ENCODE results near the gene DYNLT1.
"Not testable (repeated sequence)": the region's sequence is repeated elsewhere in the genome, so short reads cannot be mapped to it uniquely, and the experiment has no call there.

The DYNLT1 gene

DNA sequence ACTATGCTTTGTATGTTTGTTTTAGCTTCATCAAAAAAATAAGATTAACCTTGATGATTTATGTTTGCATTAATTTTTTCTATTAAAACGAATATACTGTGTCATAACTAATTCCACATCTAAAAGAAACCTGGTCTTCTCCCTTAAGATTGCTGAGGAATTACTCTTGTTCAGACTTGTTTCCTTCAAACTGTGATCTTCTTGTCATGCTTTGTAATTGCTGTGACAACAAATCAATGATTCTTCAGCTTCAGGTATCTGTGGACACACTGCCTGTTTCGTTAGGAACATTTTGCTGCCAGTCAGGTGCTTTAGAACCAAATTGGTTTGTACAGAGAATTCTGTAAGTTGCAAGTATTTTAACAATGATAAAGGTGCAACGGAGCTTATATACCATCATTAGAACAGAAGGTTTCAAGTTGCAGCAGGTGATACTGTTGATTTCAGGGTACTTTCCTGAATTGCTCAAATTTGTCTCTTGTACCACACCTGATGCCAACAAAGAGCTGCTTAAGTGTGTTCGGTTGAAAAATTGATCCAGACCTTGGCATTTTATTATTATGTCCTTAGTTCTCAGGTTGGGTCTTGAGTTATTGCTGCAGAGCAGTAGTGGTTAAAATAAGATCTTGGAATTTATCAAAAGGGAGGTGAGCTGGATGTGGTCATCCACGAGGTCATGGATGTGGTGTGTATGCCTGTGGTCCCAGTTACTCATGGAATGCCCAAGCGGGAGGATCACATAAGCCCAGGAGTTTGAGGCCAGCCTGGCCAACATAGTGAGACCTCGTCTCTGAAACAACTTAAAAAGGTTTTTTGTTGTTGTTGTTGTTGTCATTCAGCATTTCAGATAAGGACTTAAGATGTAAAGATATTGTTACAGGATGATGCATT lies 24.8 kb upstream of the DYNLT1 start:
- Histone ChIP-seq H3K4me1 (ENCODE audit: insufficient read depth, low read length) (no peaks in the 10 kb centered on the region), H3K9ac (ENCODE audit: low read depth, low read length) (no peak overlapping the region), H3K9me3 (ENCODE audit: control insufficient read depth, insufficient read depth, low read length) (no peaks in the 10 kb centered on the region), H3K36me3 (ENCODE audit: insufficient read depth, low read length) (no peaks in the 10 kb centered on the region)

DNA sequence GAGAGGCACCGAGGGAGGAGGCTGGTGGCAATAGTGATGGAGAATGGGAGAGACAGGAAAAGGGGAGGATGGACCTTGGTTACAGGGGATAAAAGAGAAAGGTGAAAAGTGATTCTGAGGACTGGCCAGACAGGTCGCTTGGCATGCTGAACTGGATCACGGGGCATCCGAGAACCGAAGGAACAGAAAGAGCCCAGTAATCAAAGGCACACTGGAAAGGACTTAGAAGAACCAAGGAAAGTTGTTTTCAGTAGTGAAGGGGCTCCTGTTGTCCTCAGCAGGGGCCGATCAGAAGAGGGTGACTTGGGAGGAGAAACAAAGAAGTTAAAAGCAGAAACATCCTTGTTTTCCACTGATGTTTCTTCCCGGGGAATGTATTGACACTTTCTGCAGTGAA lies 24.2 kb upstream of the DYNLT1 start:
- Histone ChIP-seq H3K9ac (ENCODE audit: low read depth, low read length) (no peak overlapping the region), H3K36me3 (ENCODE audit: insufficient read depth, low read length) (no peaks in the 10 kb centered on the region), H3K9me3 (ENCODE audit: control insufficient read depth, insufficient read depth, low read length) (no peaks in the 10 kb centered on the region), H3K4me1 (ENCODE audit: insufficient read depth, low read length) (no peaks in the 10 kb centered on the region)

DNA sequence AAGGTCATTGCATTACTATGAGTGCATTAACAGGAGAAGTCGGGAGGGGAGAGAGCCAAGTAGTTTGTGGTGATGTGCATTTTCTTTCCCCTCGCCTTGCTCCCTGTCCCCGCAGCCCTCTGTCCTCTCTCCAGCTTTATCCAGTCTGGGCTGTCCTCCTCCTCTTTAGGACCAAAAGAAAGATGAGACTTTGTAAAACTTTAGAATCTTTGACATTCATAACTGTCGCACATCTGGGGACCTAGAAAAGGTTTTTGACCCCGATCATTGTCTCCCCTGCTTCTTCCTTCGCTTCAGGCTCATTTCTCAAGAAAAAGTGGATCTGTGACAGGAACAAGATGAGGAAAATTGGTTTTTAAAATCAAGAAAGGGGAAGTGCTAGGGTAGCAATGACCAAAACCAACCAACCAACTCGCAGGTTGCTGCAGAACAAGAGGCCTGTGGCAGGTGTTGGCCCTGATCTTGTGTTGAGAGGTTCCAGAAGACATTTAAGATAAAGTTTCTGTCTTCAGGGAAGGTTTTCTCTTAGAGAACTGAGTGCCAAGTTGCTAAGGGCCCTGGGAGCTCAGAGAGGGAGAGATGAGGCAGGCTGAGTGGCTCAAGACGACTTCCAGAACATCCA lies 22.9 kb upstream of the DYNLT1 start:
- H3K4me1 ChIP-seq (ENCODE audit: insufficient read depth, low read length), result no peaks in the 10 kb centered on the region; the same call in 1 of the 2 replicates
- H3K9ac ChIP-seq (ENCODE audit: low read depth, low read length), result no peak overlapping the region
- H3K36me3 ChIP-seq (ENCODE audit: insufficient read depth, low read length), result no peaks in the 10 kb centered on the region
- no peaks in the 10 kb centered on the region for H3K9me3 ChIP-seq (ENCODE audit: control insufficient read depth, insufficient read depth, low read length)

DNA sequence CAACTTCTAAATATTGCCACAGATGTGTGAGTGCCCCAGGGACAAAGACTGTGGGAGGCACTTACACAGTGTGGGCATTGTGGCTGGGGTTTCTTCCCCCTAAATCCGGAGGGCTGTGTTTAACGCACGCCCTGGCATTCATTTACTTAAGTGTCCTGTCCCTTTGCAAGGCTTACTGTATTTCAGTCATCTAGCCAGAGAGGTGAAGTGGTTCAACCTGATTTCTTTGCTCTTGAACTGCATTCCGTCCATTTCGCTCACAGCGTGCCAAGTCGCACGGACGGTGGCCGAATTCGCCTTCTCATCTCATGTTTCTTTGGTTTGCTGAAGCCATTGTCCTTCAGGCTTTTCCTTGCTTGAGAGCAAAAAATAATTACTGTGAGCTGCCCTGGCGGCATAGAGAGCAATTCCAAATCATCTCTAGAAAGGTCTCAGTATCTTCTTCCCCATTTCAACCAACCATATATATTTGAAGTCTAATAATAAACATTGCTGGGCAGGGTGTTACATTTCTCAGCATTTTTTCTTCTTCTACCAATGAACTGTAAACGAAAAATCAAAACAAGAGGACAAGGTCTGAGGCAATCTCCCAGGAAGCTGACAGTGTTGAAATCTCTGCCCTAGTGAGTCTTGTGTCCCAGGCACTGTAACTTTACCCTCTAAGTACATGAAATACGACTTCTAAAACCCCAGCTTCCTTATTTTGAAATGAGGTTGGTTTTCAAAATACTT lies 22.3 kb upstream of the DYNLT1 start:
- H3K9ac ChIP-seq (ENCODE audit: low read depth, low read length), result no peak overlapping the region
- H3K9me3 ChIP-seq (ENCODE audit: control insufficient read depth, insufficient read depth, low read length), result no peaks in the 10 kb centered on the region
- no peaks in the 10 kb centered on the region for H3K36me3 ChIP-seq (ENCODE audit: insufficient read depth, low read length)
- H3K4me1 ChIP-seq (ENCODE audit: insufficient read depth, low read length), result no peaks in the 10 kb centered on the region; the same call in 1 of the 2 replicates

DNA sequence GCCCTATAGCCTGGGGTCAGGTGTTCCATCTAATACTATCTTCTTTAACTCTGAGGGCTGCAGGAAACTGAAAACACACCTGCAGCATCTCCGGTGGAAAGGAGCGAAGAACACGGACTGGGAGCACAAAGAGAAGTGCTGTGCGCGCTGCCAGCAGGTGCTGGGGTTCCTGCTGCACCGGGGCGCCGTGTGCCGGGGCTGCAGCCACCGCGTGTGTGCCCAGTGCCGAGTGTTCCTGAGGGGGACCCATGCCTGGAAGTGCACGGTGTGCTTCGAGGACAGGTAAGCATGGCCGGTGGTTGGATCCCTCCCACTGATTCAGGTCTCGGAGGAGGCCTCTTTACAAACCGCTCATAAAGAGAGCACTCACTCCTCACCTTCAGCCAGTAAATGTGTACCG lies 20.8 kb upstream of the DYNLT1 start:
- no peaks in the 10 kb centered on the region; the same call in 1 of the 2 replicates for H3K4me1 ChIP-seq (ENCODE audit: insufficient read depth, low read length)
- no peak overlapping the region for H3K9ac ChIP-seq (ENCODE audit: low read depth, low read length)
- no peaks in the 10 kb centered on the region for H3K36me3 ChIP-seq (ENCODE audit: insufficient read depth, low read length)
- H3K9me3 ChIP-seq (ENCODE audit: control insufficient read depth, insufficient read depth, low read length), result no peaks in the 10 kb centered on the region

DNA sequence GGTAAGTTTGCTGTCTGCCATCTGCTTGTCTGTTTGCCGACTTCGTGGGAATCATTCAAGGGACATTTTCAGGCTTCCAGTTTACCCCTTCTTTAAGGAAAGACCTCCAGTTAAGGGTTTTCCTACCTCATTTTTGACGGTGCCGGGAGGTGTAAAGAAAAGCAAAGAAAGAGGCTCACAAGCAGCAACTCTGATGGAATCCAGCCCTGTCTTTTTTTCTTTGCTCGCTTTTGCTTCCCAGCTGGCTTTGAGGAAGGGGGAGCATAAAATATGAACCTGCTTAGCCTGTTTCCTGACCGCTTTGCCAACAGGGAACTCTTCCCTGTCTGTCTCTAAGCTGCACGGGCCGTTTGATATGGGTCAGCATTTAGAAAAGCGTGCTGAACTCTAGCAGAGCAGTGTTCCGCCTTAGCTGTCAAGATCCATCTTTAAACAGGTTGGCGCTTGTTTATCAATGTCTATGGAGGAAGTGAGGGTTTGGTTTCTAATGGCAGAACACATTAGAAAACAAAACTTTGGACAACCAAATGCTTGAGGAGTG lies 19.2 kb upstream of the DYNLT1 start:
- Histone ChIP-seq H3K9ac (ENCODE audit: low read depth, low read length) (no peak overlapping the region), H3K36me3 (ENCODE audit: insufficient read depth, low read length) (no peaks in the 10 kb centered on the region), H3K4me1 (ENCODE audit: insufficient read depth, low read length) (no peaks in the 10 kb centered on the region; the same call in 1 of the 2 replicates), H3K9me3 (ENCODE audit: control insufficient read depth, insufficient read depth, low read length) (no peaks in the 10 kb centered on the region)

DNA sequence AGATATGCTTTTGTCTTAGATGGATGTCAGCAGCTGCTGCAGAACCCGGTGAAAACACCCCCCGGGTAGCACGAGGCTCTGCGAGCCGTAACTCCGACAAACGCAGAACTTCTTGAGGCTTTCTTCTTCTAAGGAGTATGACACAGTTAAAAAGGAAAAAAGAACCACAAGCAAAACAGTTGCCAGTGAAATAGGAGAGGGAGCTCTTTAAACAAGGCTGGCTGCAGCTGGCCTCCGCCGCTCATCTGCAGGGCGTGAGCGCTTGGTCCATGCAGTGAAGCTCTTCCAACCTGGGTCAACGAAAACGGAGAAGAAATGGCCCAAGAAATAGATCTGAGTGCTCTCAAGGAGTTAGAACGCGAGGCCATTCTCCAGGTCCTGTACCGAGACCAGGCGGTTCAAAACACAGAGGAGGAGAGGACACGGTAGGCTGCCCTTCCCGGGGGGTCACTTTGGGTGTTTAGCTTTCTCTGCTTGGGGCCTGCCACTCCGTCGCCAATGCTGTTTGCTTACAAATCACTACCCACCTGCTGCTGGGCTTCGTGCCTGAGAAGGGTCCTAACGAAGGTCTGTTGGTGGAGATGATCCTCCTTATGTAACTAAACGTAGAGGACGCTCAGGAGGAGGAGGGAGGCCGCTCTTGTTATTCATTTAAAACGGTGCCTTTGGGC lies 18.5 kb upstream of the DYNLT1 start:
- Histone ChIP-seq H3K4me1 (ENCODE audit: insufficient read depth, low read length) (no peaks in the 10 kb centered on the region; the same call in 1 of the 2 replicates), H3K36me3 (ENCODE audit: insufficient read depth, low read length) (no peaks in the 10 kb centered on the region), H3K9me3 (ENCODE audit: control insufficient read depth, insufficient read depth, low read length) (no peaks in the 10 kb centered on the region), H3K9ac (ENCODE audit: low read depth, low read length) (no peak overlapping the region)

DNA sequence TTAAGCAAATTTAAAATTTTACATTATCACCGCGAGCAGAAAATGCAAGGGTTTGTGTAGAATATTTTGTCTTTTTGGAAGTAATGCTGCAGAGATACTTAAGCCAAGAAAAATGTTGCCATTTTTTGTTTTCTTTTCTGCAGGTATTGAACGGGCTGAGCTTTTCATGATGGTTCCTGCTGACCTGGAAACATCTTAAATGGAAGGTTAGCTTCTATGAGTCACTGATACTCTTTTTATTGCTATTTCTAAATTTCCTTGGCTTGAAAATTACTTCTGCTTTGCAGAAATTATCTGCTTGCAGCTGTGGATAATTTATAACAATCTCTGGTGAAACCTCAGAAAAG lies 18.0 kb upstream of the DYNLT1 start:
- H3K4me1 ChIP-seq (ENCODE audit: insufficient read depth, low read length), result no peaks in the 10 kb centered on the region; the same call in 1 of the 2 replicates
- no peaks in the 10 kb centered on the region for H3K9me3 ChIP-seq (ENCODE audit: control insufficient read depth, insufficient read depth, low read length)
- no peaks in the 10 kb centered on the region for H3K36me3 ChIP-seq (ENCODE audit: insufficient read depth, low read length)
- H3K9ac ChIP-seq (ENCODE audit: low read depth, low read length), result no peak overlapping the region

- H3K9ac ChIP-seq (ENCODE audit: low read depth, low read length), result no peak overlapping the region
- no peaks in the 10 kb centered on the region for H3K36me3 ChIP-seq (ENCODE audit: insufficient read depth, low read length)
- no peaks in the 10 kb centered on the region; the same call in 1 of the 2 replicates for H3K4me1 ChIP-seq (ENCODE audit: insufficient read depth, low read length)
- H3K9me3 ChIP-seq (ENCODE audit: control insufficient read depth, insufficient read depth, low read length), result no peaks in the 10 kb centered on the region
Measured at GRCh38 chr6:158661156-158661685, 16.7 kb upstream of the DYNLT1 start.

- Histone ChIP-seq H3K4me1 (ENCODE audit: insufficient read depth, low read length) (peaks cover under 1% of the 10 kb centered on the region; the same call in 1 of the 2 replicates), H3K36me3 (ENCODE audit: insufficient read depth, low read length) (no peaks in the 10 kb centered on the region), H3K9me3 (ENCODE audit: control insufficient read depth, insufficient read depth, low read length) (no peaks in the 10 kb centered on the region), H3K9ac (ENCODE audit: low read depth, low read length) (no peak overlapping the region)
Measured at GRCh38 chr6:158660333-158660754, 15.8 kb upstream of the DYNLT1 start.

DNA sequence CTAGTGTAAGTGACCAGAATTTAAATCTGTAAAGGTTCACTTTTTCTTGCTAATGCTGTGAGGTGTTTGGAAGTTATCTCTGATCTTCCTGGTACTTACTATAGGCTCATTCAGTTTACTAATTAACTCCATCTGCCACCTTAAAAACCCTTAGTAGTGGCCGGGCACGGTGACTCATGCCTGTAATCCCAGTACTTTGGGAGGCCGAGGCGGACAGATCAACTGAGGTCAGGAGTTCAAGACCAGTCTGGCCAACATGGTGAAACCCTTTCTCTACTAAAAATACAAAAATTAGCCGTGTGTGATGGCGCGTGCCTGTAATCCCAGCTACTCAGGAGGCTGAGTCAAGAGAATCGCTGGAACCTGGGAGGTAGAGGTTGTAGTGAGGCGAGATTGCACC lies 12.4 kb upstream of the DYNLT1 start:
- H3K36me3 ChIP-seq (ENCODE audit: insufficient read depth, low read length); H3K9me3 ChIP-seq (ENCODE audit: control insufficient read depth, insufficient read depth, low read length); H3K9ac ChIP-seq (ENCODE audit: low read depth, low read length): not testable (repeated sequence)
- H3K4me1 ChIP-seq (ENCODE audit: insufficient read depth, low read length), result peaks cover 23% of the 10 kb centered on the region

DNA sequence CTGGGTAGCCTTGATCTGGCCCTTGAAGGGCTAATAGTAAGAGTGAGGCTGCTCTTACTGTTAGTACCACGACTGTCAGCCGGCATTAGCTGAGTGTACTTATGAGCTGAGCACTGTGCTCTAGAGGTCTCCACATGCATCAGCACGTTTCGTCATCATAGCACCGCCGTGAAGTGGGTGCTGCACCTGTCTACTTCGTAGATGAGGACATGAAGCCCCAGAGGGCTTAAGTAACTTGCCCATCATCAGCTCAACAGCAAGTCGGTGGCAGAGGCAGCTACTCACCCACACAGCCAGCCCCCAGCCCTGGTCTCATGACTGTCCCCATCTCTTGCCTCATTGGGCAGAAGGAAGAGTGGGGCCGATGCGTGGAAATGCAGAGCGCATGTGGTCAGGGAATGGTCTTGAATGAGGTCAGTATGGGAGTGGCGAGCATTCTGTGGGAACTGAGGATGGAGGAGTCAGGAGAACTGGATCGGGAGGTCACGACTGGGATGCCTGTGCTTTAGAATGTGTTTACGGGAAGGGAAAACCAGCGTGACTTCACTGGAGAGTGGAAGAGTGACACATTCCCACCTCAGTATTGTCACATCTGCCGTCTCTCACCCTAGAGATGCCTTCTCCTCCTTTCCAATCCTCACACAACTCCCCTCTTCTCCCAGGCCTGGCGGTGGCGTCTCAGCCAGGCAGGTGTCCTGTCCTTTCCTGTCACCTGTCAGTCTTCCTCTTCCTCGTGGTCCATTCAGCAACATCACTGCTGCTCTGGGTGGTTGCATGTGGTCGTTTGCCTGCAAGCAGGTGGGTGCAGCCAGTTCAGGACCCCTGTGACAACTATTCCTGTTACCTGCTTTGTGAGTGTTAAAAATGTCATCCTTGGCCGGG lies 11.3 kb upstream of the DYNLT1 start:
- H3K9me3 ChIP-seq (ENCODE audit: control insufficient read depth, insufficient read depth, low read length), result no peaks in the 10 kb centered on the region
- H3K4me1 ChIP-seq (ENCODE audit: insufficient read depth, low read length), result peaks cover 23% of the 10 kb centered on the region
- no peak overlapping the region for H3K9ac ChIP-seq (ENCODE audit: low read depth, low read length)
- H3K36me3 ChIP-seq (ENCODE audit: insufficient read depth, low read length), result no peaks in the 10 kb centered on the region

- Histone ChIP-seq H3K4me1 (ENCODE audit: insufficient read depth, low read length) (peaks cover 23% of the 10 kb centered on the region), H3K9ac (ENCODE audit: low read depth, low read length) (no peak overlapping the region), H3K9me3 (ENCODE audit: control insufficient read depth, insufficient read depth, low read length) (no peaks in the 10 kb centered on the region), H3K36me3 (ENCODE audit: insufficient read depth, low read length) (no peaks in the 10 kb centered on the region)
Measured at GRCh38 chr6:158654960-158655489, 10.5 kb upstream of the DYNLT1 start.
